H1 (cell line): ENCODE measurements around the gene ZNF385C. TPM values are rescaled to one million over a fixed set of nuclear protein-coding genes. Genes with fewer than 3 reads are reported as not detected.

Experiments
- CTCF ChIA-PET: fragments of 300-600 bp; sonication (Branson Sonifier 250); formaldehyde crosslinking; loops from one replicate; lab custom pipeline; 2021; ENCODE audit not compliant: partially characterized antibody; lab: Charles Lee
- POLR2A ChIA-PET: fragments of 300-600 bp; sonication (Branson Sonifier 250); formaldehyde crosslinking; loops from one replicate; lab custom pipeline; 2021; ENCODE audit warnings: inconsistent platforms; ENCODE audit not compliant: partially characterized antibody; lab: Charles Lee
- DNase-seq, 2 experiments: peaks; one replicate each; pipeline versions ENCODE4 v3.0.0 to v3.0.0-alpha.2; 2010 to 2022; ENCODE audit warnings: low spot score in 2 of 2, low read depth in 1 of 2, mixed read lengths in 1 of 2
- FAIRE-seq: peaks from 2 replicates; lab custom pipeline; 2011; peaks lifted over from hg19 to GRCh38; lab: Jason Lieb, UNC
- H2AFZ ChIP-seq: 2 replicates; pipeline ENCODE4 v1.8.1; 2012; ENCODE audit warnings: low read length, inconsistent platforms
- H2AK5ac ChIP-seq: 2 replicates; pipeline ENCODE4 v1.6.1; 2013; ENCODE audit warnings: low read depth, low read length
- H2BK120ac ChIP-seq: replicated peaks from 2 replicates; pipeline ENCODE3; 2013; ENCODE audit warnings: low read depth, low read length, inconsistent platforms
- H2BK12ac ChIP-seq: 2 replicates; pipeline ENCODE4 v1.6.1; 2013; ENCODE audit warnings: low read depth, low read length
- H2BK15ac ChIP-seq: 2 replicates; pipeline ENCODE4 v1.6.1; 2013; ENCODE audit warnings: low read length
- H2BK20ac ChIP-seq: 2 replicates; pipeline ENCODE4 v1.6.1; 2013; ENCODE audit warnings: low read length
- H2BK5ac ChIP-seq: 2 replicates; pipeline ENCODE4 v1.6.1; 2013; ENCODE audit warnings: low read depth, low read length
- H3K14ac ChIP-seq: 2 replicates; pipeline ENCODE4 v1.6.1; 2013; ENCODE audit warnings: inconsistent platforms; ENCODE audit not compliant: insufficient read length
- H3K18ac ChIP-seq: 2 replicates; pipeline ENCODE4 v1.6.1; 2013; ENCODE audit warnings: low read length; ENCODE audit errors: extremely low read depth
- H3K23ac ChIP-seq: 2 replicates; pipeline ENCODE4 v1.6.1; 2013; ENCODE audit warnings: inconsistent platforms; ENCODE audit not compliant: insufficient read length
- H3K23me2 ChIP-seq: 2 replicates; pipeline ENCODE4 v1.6.1; 2013; ENCODE audit warnings: low read depth, low read length
- H3K27ac ChIP-seq: 2 replicates; pipeline ENCODE4 v1.6.1; 2011; ENCODE audit warnings: low read depth, low read length, inconsistent platforms
- H3K27me3 ChIP-seq, 4 experiments: replicated peaks in 1 of 4; 1 replicate in 1 of 4; 2 replicates in 3 of 4; pipeline versions ENCODE4 v1.6.1 to v1.8.1; 2011 to 2013; ENCODE audit warnings: low read length in 3 of 4, mild to moderate bottlenecking in 3 of 4, inconsistent platforms in 2 of 4, mixed read lengths in 2 of 4, moderate library complexity in 1 of 4; ENCODE audit not compliant: control insufficient read depth in 3 of 4, insufficient read depth in 3 of 4; ENCODE audit errors: extremely low read depth in 1 of 4
- H3K36me3 ChIP-seq, 4 experiments: 2 replicates each; pipeline versions ENCODE4 v1.6.1 to v1.8.1; 2011 to 2013; ENCODE audit warnings: mild to moderate bottlenecking in 4 of 4, low read length in 3 of 4, moderate library complexity in 2 of 4, control low read depth in 1 of 4, inconsistent platforms in 1 of 4; ENCODE audit not compliant: insufficient read depth in 4 of 4, control insufficient read depth in 2 of 4
- H3K4ac ChIP-seq: replicated peaks from 2 replicates; pipeline ENCODE3; 2013; ENCODE audit warnings: low read length, low read depth, mixed read lengths, inconsistent platforms; ENCODE audit not compliant: insufficient read length
- H3K4me1 ChIP-seq, 4 experiments: replicated peaks in 1 of 4; 1 replicate in 1 of 4; 2 replicates in 3 of 4; pipeline versions ENCODE4 v1.6.1 to v1.8.1; 2011 to 2013; ENCODE audit warnings: low read length in 3 of 4, inconsistent platforms in 2 of 4, mixed read lengths in 1 of 4; ENCODE audit not compliant: insufficient read depth in 4 of 4, control insufficient read depth in 3 of 4
- H3K4me2 ChIP-seq, 2 experiments: 2 replicates each; pipeline versions ENCODE4 v1.6.1 to v1.8.1; 2011 to 2013; ENCODE audit warnings: low read depth in 2 of 2, low read length in 2 of 2, control low read depth in 1 of 2, inconsistent platforms in 1 of 2, mild to moderate bottlenecking in 1 of 2; ENCODE audit not compliant: insufficient read depth in 1 of 2
- H3K4me3 ChIP-seq, 4 experiments: fragments of 200-600, 300-600 bp in 1 of 4; sonication (generic), shearing (Covaris generic), sonication (Bioruptor Twin) in 1 of 4; 2 replicates each; pipeline versions ENCODE4 v1.5.1 to v1.8.1; 2011 to 2016; ENCODE audit warnings: low read length in 4 of 4, low read depth in 3 of 4, control low read depth in 2 of 4, inconsistent platforms in 2 of 4, mild to moderate bottlenecking in 2 of 4, mixed read lengths in 1 of 4, moderate library complexity in 1 of 4; ENCODE audit not compliant: insufficient read depth in 2 of 4; ENCODE audit errors: extremely low read depth in 1 of 4
- H3K56ac ChIP-seq: replicated peaks from 2 replicates; pipeline ENCODE3; 2013; ENCODE audit warnings: low read depth, mild to moderate bottlenecking, mixed read lengths, low read length, inconsistent platforms; ENCODE audit not compliant: insufficient read length
- H3K79me1 ChIP-seq: 2 replicates; pipeline ENCODE4 v1.6.1; 2013; ENCODE audit warnings: low read depth, low read length, control low read depth
- H3K79me2 ChIP-seq, 2 experiments: 2 replicates each; pipeline versions ENCODE4 v1.6.1 to v1.8.1; 2012 to 2013; ENCODE audit warnings: low read length in 2 of 2, mild to moderate bottlenecking in 2 of 2, inconsistent platforms in 1 of 2; ENCODE audit not compliant: insufficient read depth in 2 of 2, control insufficient read depth in 1 of 2
- H3K9ac ChIP-seq, 4 experiments: replicated peaks in 1 of 4; 1 replicate in 1 of 4; 2 replicates in 3 of 4; pipeline versions ENCODE4 v1.6.1 to v1.8.1; 2011 to 2013; ENCODE audit warnings: low read depth in 3 of 4, low read length in 3 of 4, control low read depth in 2 of 4, mild to moderate bottlenecking in 2 of 4, moderate library complexity in 2 of 4, inconsistent platforms in 1 of 4; ENCODE audit errors: extremely low read depth in 1 of 4
- H3K9me3 ChIP-seq, 2 experiments: 2 replicates each; pipeline versions ENCODE4 v1.6.1 to v1.8.1; 2012 to 2013; ENCODE audit warnings: mild to moderate bottlenecking in 2 of 2, moderate library complexity in 2 of 2, control low read depth in 1 of 2, inconsistent platforms in 1 of 2, low read depth in 1 of 2, low read length in 1 of 2, mixed read lengths in 1 of 2; ENCODE audit not compliant: insufficient read depth in 2 of 2
- H4K20me1 ChIP-seq, 2 experiments: replicated peaks in 1 of 2; 2 replicates each; pipeline versions ENCODE3 to v1.8.1; 2011 to 2013; ENCODE audit warnings: inconsistent platforms in 2 of 2, low read length in 2 of 2, mild to moderate bottlenecking in 1 of 2; ENCODE audit not compliant: insufficient read depth in 2 of 2, control insufficient read depth in 1 of 2
- H4K5ac ChIP-seq: 2 replicates; pipeline ENCODE4 v1.6.1; 2013; ENCODE audit warnings: low read length, low read depth, mixed read lengths, inconsistent platforms; ENCODE audit not compliant: insufficient read length
- H4K8ac ChIP-seq: 2 replicates; pipeline ENCODE4 v1.8.0; 2013; ENCODE audit warnings: mild to moderate bottlenecking, moderate library complexity, low read length, inconsistent platforms; ENCODE audit not compliant: insufficient read depth; ENCODE audit errors: extremely low read depth
- H4K91ac ChIP-seq: replicated peaks from 2 replicates; pipeline ENCODE3; 2013; ENCODE audit warnings: low read length, mixed read lengths, inconsistent platforms; ENCODE audit not compliant: insufficient read length
- ASH2L ChIP-seq: fragments of 200-600, 300-600 bp; sonication (generic); IDR thresholded peaks from one replicate; pipeline ENCODE4 v1.7.1; 2017; ENCODE audit warnings: low read length
- CREB1 ChIP-seq: IDR thresholded peaks from 2 replicates; pipeline ENCODE4 v1.6.1; 2012; ENCODE audit warnings: inconsistent platforms
- MAX ChIP-seq: IDR thresholded peaks from 2 replicates; pipeline ENCODE4 v1.6.1; 2012; ENCODE audit warnings: inconsistent platforms
- PHF8 ChIP-seq: fragments of 200-600 bp; sonication (generic); conservative IDR thresholded peaks from 2 replicates; pipeline ENCODE4 v1.7.1; 2012; ENCODE audit warnings: low read depth, mild to moderate bottlenecking, inconsistent platforms, low read length, moderate library complexity
- SIN3A ChIP-seq, 2 experiments: IDR thresholded peaks in 1 of 2; conservative IDR thresholded peaks in 1 of 2; 2 replicates each; pipeline ENCODE4 v1.6.1; 2011 to 2012; ENCODE audit warnings: low read length in 2 of 2, improper control_type of control experiment in 1 of 2, low read depth in 1 of 2, mild to moderate bottlenecking in 1 of 2
- SUZ12 ChIP-seq: fragments of 200-600 bp; sonication (generic); IDR thresholded peaks from 2 replicates; pipeline ENCODE4 v1.6.1; 2012; ENCODE audit warnings: mild to moderate bottlenecking, inconsistent platforms, low read length, moderate library complexity, mixed read lengths
- TBP ChIP-seq: IDR thresholded peaks from 2 replicates; pipeline ENCODE4 v1.6.1; 2011; ENCODE audit warnings: low read depth, low read length, improper control_type of control experiment
- WGBS, 2 experiments: shearing (Covaris generic) in 1 of 2; methylation state at CpG; one replicate each; pipeline versions ENCODE4 v1.1.6 to v1.1.7; 2013 to 2015; ENCODE audit warnings: low lambda C conversion rate in 2 of 2, mixed read lengths in 2 of 2, inconsistent platforms in 1 of 2, low coverage in 1 of 2, missing lambda C conversion rate in 1 of 2; ENCODE audit not compliant: insufficient replicate concordance in 2 of 2, insufficient coverage in 1 of 2, insufficient read length in 1 of 2; ENCODE audit errors: extremely low coverage in 1 of 2, missing lambda C conversion rate in 1 of 2; 5-methylcytosine and 5-hydroxymethylcytosine counted together
- polyA plus RNA-seq, 7 experiments: library from polyadenylated mRNA; depleted of rRNA in 3 of 7; stranded (reverse) in 5 of 7; unstranded in 2 of 7; fragments of >200 nt in 5 of 7; fragments of 200-250 nt in 2 of 7; gene quantifications; 1 replicate in 5 of 7; 2 replicates in 1 of 7; 4 replicates in 1 of 7; pipeline versions ENCODE4 v1.2.1 to v1.2.3, GENCODE V29; 2011 to 2013; ENCODE audit warnings: missing spikeins in 2 of 7, mixed read lengths in 2 of 7
- total RNA-seq: library from RNA; stranded (reverse); fragmentation: NEBNext Ultra II Directional; extraction: Animal tissue kit (Norgen Biotek cat#: 25700); gene quantifications from 2 replicates; pipeline ENCODE4 v1.2.1, GENCODE V29; 2021

The ZNF385C gene
- total and polyA plus RNA-seq, 2 of the 8 experiments (the other 6 are each of a cell fraction or from before 2014, with no cell fraction given), result 3.9 to 6.1 TPM

DNA sequence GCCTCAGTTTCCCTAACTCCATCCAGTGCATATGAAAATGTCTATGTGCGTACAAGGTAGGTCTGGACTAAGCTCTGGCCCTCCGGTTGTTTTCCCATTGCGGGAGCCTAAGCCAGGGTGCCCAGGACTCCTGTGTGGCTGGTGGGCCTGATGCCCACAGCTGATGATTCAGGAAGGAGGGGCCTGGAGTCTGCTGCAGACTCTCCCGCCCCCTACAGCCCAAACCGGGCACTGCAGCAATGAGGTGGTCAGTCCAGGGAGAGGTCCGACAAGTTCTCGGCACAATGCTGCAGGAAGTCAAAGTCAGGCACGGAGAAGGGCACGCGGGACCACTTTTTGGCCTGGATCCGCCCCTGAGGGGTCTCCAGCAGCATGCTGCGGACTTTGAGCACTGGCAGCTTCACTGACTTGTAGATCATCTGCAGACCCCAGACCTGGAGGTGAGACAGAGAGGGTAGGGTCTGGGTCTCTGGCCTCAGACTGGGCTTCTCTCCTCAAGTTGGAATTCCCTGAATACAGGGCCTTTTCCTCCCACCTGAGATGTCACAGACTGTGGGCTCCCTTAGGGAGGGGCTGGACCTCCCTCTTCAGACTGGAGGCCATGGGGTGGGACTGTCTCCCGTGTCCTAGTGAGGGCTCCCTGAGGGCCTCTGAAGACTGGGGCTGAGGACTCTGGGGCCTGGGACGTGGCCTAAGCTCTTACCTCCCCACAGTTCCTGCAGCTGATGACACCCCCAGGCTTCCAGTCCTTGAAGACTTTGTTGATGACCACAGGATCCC, 3.4 kb upstream of the ZNF385C start:
- Histone ChIP-seq H3K36me3 (no peaks in the 10 kb centered on the region), H3K27me3 (peaks cover 4 to 15% (median 15%) of the 10 kb centered on the region in 4 experiments), H3K27ac (no peak overlapping the region), H3K79me1 (no peaks in the 10 kb centered on the region), H4K8ac (peak overlapping the region; percentile 75; the same call in 1 of the 2 replicates), H2BK20ac (no peak overlapping the region), H3K4ac (no peak overlapping the region), H3K4me2 (no peak overlapping the region), H2AK5ac (no peak overlapping the region; the same call in 1 of the 2 replicates), H3K4me1 (peaks cover 0 to 11% (median 8%) of the 10 kb centered on the region in 4 experiments; a peak in 6 of 7 replicates), H3K79me2 (no peaks in the 10 kb centered on the region), H3K9ac (no peak overlapping the region), H2BK12ac (0 out of 2 replicates have a peak overlapping the region, but pooled peaks have one; percentile 21), H3K56ac (no peak overlapping the region), H3K14ac (no peak overlapping the region), H3K4me3 (no peak overlapping the region), H2BK15ac (peak overlapping the region; percentile 47; the same call in 1 of the 2 replicates), H2AFZ (0 out of 2 replicates have a peak overlapping the region, but pooled peaks have one; percentile 4), H3K9me3 (no peaks in the 10 kb centered on the region), H4K5ac (no peak overlapping the region), H3K23me2 (peaks cover 6% of the 10 kb centered on the region; the same call in 1 of the 2 replicates), H3K18ac (no peak overlapping the region), H4K20me1 (no peaks in the 10 kb centered on the region), H3K23ac (no peak overlapping the region), H2BK120ac (no peak overlapping the region), H2BK5ac (0 out of 2 replicates have a peak overlapping the region, but pooled peaks have one; percentile 37), H4K91ac (no peak overlapping the region)
- POLR2A ChIA-PET, result interaction anchor here (0.8 to 2.2 kb wide), 7 partner anchors 10 to 136 kb away, joined by 3 to 7 read pairs (median 3); partner anchors contain the start of gene DNAJC7
- FAIRE-seq, result peak; percentile 93
- CTCF ChIA-PET, result interaction anchor here (0.6 to 39.4 kb wide), 28 partner anchors 11 to 873 kb away, joined by 3 to 1084 read pairs (median 5); partner anchors contain the start of genes DHX58, DNAJC7, HSPB9 and KAT2A
- WGBS, 2 experiments, result 49% methylated on average over 14 of the region's 14 CpGs; no CpG with 5 or more reads in 1 of the 2 experiments
- peak; percentile 73 to 100 for DNase-seq
- TF ChIP-seq MAX (0 out of 2 replicates have a peak, but pooled peaks have one; percentile 28), SUZ12 (no peak), PHF8 (0 out of 2 replicates have a peak, but pooled peaks have one; percentile 8), ASH2L (no peak), SIN3A (conservative IDR thresholded peaks at IDR 0.05 in 1 of 2, IDR thresholded peaks at IDR 0.05 in 1 of 2; ENCODE audit: low read depth in 1 of 2, low read length in 2 of 2) (peak in 1 of 2 experiments; percentile 78; a peak in 1 of 4 replicates), CREB1 (0 out of 2 replicates have a peak, but pooled peaks have one; percentile 37), TBP (0 out of 2 replicates have a peak, but pooled peaks have one; percentile 28)
